ENCODE measurements around the gene MS4A1. TPM values are rescaled to one million over a fixed set of nuclear protein-coding genes. Genes with fewer than 3 reads are reported as not detected.
"Not testable (repeated sequence)": the region's sequence is repeated elsewhere in the genome, so short reads cannot be mapped to it uniquely, and the experiment has no call there.

MS4A1 gene
- total RNA-seq, 1 donor from 2014 or later: not detected

DNA sequence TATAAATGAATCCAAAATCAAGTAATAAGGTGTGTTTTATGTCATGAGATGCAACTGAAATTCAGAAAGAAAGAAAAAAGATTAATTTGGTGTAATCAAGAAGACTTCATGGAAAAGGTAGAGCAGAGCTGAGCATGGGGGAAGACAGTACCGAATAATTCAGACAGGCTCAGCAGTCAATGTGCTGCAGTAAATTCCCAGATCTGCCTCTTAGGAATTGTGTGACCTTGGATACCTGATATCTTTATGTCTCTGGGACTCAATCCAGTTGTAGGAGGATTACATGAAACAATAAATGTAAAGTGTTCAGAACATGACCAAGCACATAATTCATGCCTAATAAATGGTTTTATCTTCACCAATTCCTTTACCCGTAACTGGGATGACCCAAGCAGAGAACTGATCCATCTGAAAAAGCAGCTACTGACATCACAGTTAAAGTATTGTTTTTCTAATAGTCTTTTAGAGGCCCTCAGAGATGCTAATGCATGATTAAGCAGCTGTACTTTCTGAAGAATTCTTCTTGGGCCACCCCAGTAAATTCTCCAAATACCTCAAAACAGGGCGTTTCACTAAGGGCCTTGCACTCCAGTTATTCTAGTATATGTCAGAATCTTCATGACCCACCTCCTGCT is 44.7 kb downstream of the MS4A1 start:
- TF ChIP-seq, protein P1, sequence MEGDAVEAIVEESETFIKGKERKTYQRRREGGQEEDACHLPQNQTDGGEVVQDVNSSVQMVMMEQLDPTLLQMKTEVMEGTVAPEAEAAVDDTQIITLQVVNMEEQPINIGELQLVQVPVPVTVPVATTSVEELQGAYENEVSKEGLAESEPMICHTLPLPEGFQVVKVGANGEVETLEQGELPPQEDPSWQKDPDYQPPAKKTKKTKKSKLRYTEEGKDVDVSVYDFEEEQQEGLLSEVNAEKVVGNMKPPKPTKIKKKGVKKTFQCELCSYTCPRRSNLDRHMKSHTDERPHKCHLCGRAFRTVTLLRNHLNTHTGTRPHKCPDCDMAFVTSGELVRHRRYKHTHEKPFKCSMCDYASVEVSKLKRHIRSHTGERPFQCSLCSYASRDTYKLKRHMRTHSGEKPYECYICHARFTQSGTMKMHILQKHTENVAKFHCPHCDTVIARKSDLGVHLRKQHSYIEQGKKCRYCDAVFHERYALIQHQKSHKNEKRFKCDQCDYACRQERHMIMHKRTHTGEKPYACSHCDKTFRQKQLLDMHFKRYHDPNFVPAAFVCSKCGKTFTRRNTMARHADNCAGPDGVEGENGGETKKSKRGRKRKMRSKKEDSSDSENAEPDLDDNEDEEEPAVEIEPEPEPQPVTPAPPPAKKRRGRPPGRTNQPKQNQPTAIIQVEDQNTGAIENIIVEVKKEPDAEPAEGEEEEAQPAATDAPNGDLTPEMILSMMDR (conservative IDR thresholded peaks at IDR 0.05): no peak
- H3K27ac Mint-ChIP-seq: no peak overlapping the region
- H3K4me1 Mint-ChIP-seq (ENCODE audit: unreplicated experiment): no peaks in the 10 kb centered on the region
- H3K9me3 Mint-ChIP-seq: no peaks in the 10 kb centered on the region
- no peak overlapping the region for H3K4me3 Mint-ChIP-seq
- H3K36me3 Mint-ChIP-seq: no peaks in the 10 kb centered on the region
- H3K27me3 Mint-ChIP-seq: no peaks in the 10 kb centered on the region
- no peak for DNase-seq (ENCODE audit: extremely low spot score, unreplicated experiment)

DNA sequence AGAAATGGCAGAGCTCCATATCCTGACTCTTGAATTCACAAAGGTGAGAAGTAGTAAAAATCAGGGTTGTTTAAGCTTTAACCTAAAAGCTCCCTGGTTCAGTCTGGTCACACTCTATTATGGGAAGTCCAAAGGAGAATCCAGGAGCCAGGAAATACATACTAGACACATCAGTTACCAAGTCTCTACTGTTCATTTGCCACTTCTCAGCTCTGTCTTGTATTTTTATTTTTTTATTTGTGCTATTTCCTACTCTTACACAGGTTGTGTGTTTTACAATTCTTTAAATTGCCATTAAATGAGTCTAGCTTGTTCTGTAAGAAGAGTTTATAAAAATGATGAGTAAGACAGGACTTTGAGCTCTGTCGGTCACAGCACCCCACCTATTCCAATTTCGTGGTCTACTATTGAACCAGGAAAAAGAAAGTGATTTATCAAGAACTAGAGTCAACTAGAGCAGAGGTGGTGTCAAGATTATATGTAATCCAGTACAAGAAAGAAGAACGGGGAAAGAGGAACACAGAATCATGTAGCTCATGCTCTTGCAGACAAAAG is 46.7 kb downstream of the MS4A1 start:
- Mint-ChIP-seq H3K9me3 (no peaks in the 10 kb centered on the region), H3K27me3 (no peaks in the 10 kb centered on the region), H3K4me1 (ENCODE audit: unreplicated experiment) (no peaks in the 10 kb centered on the region), H3K27ac (no peak overlapping the region), H3K4me3 (no peak overlapping the region), H3K36me3 (no peaks in the 10 kb centered on the region)
- TF ChIP-seq, protein P1 (conservative IDR thresholded peaks at IDR 0.05): no peak
- no peak for DNase-seq (ENCODE audit: extremely low spot score, unreplicated experiment)

DNA sequence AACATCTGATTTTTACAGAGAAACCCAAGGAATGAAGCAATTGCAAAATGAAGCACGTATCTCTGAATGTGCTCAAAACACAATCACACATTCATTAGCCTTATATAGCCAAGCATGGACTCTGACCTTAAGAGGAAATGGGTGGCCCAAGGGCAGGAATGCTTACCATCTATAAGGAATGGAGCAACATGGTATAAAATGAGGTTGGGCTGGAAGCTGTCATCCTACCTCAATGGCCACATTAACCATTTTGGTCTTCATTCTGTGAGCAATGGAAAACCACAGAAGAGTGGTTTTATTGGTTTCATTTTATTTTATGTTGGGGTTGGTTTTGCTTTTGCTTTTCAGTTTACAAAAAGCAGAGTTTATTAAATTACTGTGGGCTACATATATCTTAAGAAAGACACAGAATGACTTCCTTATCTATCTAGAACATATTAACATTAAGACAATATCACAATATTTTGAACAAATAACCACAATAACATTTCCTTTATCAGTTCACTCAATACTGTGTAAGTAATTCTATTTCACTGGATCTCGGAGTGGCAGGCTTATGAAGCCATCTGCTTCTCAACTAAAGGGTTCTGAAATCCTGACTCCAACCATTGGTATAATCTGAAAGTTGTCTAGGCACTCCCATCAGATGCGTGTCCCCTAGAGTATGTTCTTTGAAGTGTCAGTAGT is 48.7 kb downstream of the MS4A1 start:
- TF ChIP-seq, protein P1 (conservative IDR thresholded peaks at IDR 0.05): no peak
- Mint-ChIP-seq H3K36me3 (no peaks in the 10 kb centered on the region), H3K27ac (no peak overlapping the region), H3K27me3 (no peaks in the 10 kb centered on the region), H3K4me3 (no peak overlapping the region), H3K4me1 (ENCODE audit: unreplicated experiment) (no peaks in the 10 kb centered on the region), H3K9me3 (no peaks in the 10 kb centered on the region)
- DNase-seq (ENCODE audit: extremely low spot score, unreplicated experiment): no peak

DNA sequence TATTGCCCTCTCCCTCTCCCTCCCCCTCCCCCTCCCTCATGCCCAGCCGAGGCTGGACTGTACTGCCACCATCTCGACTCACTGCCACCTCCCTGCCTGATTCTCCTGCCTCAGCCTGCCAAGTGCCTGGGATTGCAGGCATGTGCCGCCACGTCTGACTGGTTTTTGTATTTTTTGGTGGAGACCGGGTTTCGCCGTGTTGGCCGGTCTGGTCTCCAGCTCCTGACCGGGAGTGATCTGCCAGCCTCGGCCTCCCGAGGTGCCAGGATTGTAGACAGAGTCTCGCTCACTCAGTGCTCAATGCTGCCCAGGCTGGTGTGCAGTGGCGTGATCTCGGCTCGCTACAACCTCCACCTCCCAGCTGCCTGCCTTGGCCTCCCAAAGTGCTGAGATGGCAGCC is 54.0 kb downstream of the MS4A1 start:
- not testable (repeated sequence) for H3K27me3 Mint-ChIP-seq; H3K9me3 Mint-ChIP-seq; H3K36me3 Mint-ChIP-seq; DNase-seq (ENCODE audit: extremely low spot score, unreplicated experiment); H3K4me3 Mint-ChIP-seq; H3K4me1 Mint-ChIP-seq (ENCODE audit: unreplicated experiment); H3K27ac Mint-ChIP-seq

DNA sequence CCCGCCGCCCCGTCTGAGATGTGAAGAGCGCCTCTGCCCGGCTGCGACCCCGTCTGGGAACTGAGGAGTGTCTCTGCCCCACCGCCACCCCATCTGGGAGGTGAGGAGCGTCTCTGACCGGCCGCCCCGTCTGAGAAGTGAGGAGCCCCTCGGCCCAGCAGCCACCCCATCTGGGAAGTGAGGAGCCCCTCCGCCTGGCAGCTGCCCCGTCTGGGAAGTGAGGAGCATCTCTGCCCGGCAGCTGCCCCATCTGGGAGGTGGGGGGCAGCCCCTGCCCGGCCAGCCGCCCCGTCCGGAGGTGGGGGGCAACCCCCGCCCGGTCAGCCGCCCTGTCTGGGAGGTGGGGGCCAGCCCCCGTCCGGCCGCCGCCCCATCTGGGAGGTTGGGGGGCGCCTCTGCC is 54.6 kb downstream of the MS4A1 start:
- H3K4me1 Mint-ChIP-seq (ENCODE audit: unreplicated experiment); H3K36me3 Mint-ChIP-seq; H3K4me3 Mint-ChIP-seq; H3K9me3 Mint-ChIP-seq; H3K27me3 Mint-ChIP-seq; H3K27ac Mint-ChIP-seq; DNase-seq (ENCODE audit: extremely low spot score, unreplicated experiment): not testable (repeated sequence)

DNA sequence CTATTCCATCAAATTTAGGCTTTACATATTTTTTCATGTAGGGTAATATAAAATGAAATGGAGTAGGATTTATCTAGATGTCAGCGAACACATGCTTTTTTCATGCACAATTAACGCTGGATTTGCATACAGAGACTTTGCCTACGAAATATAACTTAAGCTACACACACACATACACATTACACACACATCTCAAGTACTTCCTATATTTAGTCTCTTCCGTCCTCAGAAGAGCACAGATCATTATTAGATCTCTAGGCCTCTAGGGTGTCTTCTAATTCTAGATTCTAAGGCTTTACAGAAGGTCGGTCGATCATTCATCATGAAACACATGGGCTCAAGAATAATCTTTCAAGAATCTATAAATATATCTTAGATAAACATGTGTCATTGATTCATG is 55.7 kb downstream of the MS4A1 start:
- H3K27ac Mint-ChIP-seq: no peak overlapping the region
- no peaks in the 10 kb centered on the region for H3K36me3 Mint-ChIP-seq
- no peaks in the 10 kb centered on the region for H3K27me3 Mint-ChIP-seq
- no peaks in the 10 kb centered on the region for H3K9me3 Mint-ChIP-seq
- DNase-seq (ENCODE audit: extremely low spot score, unreplicated experiment): no peak
- H3K4me3 Mint-ChIP-seq: no peak overlapping the region
- H3K4me1 Mint-ChIP-seq (ENCODE audit: unreplicated experiment): no peaks in the 10 kb centered on the region
- TF ChIP-seq, protein P1 (conservative IDR thresholded peaks at IDR 0.05): no peak

Data from type B pancreatic cell (in vitro differentiated cells).